Activated T-helper 1 cell treated with anti-CD3 and anti-CD28 coated beads, Interleukin-2, amount 50 U/mL, for 16 hours (primary cell): ENCODE measurements around the gene STC2.
"Not testable (repeated sequence)": the region's sequence is repeated elsewhere in the genome, so short reads cannot be mapped to it uniquely, and the experiment has no call there.

ENCODE experiments used
- DNase-seq, 2 donors: peaks; one replicate each; pipeline ENCODE4 v3.0.0-alpha.2; 2020; ENCODE audit warnings: low read depth in 1 of 2, low spot score in 1 of 2

STC2 gene

DNA sequence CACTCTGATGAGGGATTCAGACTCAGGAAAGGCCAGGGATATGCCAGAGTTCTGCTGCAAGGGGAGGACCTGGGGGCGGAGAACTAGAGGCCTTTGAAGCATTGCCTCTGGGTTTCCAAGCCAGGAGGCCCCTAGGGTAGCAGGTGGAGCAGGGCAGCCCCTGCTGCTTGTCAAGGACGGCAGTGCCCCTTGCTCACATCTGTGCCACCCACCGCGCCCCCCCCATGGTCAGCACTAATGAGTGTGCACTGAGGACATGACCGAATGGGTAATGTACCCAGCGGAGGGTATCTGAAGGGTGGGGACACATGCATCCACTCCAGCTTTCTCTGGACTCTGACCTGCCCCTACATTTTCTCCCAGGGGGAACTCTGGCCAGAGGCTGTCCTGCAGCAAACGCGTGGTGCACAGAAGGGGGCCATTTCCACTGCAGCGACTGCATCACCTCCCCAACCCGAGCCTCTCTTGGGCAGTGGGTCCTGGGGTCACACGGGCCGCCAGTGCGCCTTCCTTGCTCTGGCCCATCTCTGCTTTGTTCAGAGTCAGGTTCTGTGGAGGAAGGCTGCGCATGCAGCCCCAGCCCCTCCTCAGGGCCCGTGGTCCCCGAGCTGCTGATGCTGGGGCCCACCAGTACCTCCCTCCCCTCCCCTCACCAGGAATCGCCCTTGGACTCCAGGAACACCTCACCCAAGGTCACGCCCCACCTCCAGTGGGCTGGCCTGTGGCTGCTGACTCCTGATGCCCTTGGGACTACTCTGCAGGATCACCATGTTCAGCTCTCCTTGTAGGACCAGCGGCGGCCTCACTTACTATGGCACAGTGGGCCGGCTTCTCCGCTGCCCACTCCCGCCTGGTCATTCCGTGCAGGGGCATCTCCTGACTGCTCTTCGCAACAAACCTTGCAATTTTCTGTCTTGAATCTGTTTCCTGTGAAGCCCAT, 31.2 kb downstream of the STC2 start:
- no peak for DNase-seq

DNA sequence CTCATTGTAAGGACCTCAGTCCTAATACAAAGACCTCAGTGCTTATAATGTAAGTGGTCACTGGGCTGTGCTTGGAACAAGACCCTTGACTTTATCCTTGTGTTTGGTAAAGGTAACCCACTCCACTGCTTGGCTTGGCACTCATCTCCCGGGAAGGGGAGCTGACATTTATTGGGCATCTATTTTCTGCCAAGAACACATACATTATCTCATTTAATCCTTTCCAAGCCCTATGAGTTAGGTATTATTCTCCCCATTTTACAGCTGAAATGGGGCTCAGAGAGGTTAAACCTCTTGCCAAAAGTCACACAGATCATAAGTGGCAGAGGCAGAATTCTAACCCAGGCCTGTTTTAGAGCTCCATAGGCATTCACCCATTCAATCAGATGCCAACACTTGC, 32.4 kb downstream of the STC2 start:
- no peak for DNase-seq

DNA sequence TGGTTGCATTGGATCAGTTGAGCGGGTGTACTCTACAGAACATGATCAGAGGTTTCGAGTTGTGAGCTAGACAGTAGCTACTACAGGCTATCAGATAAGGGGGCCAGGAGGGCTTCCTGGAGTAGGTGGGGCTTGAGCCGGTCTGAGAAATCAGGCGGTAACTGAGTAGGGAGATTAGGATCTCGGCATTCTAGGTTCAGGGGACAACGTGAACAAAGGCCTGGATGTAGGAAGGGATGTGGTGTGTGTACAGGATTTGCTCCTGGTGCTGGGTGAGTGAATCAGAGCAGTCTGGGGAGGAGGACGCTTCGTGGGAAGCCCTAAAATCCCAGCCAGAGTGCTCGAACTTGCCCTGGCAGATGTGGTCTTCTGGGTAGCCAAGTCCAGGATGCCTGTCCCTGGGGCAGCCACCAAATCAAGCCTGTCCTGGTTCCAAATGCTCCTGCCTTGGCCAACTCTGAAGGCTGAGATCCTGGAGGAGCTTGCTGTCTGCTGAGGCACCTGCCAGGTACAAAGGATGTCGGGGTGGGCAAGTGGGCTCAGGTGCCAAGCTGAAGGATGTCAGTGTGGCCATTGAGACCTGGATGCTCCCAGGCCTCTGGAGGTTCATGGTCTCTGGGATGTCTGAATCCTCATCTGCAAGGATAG, 33.4 kb downstream of the STC2 start:
- DNase-seq = no peak

DNA sequence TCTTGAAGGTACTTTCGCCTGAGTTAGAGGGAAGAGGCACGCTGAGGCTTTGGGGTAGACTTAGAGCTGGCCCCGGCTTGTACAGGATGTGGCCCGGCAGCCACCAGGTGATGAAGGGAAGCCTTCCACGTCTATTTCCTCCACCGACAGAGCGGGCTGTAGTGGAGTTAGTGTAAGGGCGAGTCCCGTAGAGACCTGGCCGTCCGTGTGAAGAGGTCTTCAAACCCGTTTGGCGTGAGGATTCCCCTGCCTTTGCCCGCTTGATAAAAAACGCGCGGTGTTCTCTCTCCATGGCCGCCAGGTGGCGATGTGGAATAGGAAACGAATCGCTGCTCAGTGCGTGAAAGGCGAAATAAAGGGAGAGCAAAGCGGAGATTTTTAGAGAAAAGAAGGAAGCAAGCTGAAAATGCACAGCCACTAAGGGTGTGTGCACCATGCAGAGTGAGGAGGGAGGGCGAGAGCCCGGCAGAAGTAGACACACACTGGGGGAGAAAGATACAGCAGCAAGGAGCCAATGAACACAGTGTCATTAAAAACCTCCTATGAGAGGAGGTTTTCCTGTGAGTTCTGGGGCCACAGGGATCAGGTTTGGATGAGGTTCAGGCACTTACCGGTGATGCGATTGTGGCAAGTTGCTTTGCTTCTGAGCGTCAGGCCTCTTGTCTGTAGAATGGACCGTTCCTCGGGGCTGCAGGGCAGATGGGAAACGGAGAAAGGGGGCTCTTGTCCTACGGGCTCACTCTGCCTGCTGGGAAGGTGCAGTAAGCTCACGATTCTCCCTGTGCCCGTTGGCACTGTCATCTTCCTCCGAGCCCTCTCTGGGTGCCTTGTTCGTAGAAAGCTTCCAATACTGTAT, 34.2 kb downstream of the STC2 start:
- peak; percentile 35 to 44 for DNase-seq

DNA sequence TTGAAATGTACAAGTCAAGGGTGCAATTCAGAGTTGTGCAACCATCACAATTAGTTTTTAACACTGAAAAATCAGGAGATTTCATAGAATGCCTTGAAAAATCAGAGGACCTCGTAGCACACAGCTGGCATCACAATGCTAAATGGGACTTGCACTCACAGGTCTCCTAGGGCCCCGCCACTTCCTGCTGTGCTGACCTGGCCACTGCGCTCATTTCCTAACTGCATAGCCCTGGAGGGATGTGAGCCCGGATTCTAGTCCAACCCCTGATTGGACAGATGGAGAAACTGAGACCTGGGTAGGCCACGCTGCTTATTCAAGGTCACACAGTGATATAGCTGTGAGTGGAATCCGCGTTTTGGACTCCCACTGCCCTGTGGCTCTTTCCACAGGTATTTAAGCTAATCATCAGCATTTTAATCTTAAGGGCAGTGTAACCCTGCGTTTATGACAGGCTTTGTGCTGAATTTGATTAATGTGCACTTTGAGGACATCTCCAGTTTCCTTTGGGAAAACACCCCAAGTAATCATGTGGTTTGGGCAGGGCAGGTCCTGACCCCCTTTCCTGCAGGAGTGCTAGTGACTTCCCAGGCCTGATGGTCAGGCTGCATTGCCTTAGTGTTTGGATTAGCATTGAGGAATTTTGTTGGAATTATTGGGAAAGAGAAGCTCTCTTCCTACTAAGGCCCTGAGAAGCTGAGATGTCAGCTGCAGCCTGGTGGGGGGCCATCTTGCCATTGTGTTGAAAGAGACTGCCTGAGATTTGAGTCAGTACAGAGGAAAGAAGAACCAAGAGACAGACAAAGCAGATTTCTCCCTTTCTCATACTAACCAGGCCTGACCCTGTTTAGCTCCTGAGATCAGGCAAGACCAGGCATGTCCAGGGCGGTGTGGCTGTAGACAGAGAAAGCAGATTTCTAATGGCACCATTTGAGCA, 36.2 kb downstream of the STC2 start:
- no peak for DNase-seq

DNA sequence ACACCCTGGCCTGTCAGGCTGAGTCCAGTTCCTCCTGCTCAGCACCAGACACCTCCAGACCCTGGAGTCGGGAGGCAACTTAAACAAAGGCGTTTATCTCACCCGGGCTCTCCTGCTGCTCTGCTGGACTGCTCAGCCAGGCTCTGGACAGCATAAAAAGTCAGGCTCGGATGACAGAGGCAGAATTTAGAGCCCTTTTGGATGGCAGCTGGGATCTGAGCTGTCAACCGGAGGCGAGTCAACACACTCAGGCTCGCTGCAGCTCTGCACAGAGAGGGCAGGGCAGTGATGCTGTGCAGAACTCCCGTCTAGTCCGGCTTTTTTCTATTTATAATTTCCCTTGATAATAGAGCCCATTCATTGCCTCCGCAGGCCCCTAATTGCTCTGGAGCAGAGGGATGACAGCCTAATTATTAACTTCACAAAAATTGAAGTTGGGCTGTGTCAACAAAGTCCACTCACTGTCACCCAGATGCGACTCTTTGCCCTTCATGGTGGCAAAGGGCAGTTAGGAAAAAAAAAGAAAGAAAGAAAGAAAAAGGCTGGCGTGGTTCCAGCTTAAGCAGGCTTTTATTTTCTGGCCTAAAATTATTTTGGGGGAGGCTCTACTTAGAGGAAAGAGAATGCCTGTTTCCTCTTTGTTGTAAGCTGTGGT, 37.6 kb downstream of the STC2 start:
- DNase-seq = no peak

DNA sequence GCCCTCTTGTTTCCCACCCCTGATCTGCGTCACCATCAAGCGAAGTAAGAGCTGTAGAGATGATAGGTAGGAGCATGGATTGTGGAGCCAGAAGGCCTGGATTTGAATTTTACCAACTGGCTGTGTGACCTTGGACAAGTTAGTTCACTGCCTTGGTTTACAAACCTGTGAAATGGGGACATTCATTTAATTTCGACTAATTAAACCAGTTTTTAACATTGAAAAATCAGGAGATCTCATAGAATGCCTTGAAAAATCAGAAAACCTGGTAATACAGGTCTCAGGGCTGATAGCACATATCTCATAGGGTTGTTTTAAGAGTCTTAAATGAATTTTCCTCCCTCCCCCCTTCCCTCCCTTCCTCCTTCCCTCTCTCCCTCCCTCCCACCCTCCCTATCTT, 38.8 kb downstream of the STC2 start:
- no peak for DNase-seq

DNA sequence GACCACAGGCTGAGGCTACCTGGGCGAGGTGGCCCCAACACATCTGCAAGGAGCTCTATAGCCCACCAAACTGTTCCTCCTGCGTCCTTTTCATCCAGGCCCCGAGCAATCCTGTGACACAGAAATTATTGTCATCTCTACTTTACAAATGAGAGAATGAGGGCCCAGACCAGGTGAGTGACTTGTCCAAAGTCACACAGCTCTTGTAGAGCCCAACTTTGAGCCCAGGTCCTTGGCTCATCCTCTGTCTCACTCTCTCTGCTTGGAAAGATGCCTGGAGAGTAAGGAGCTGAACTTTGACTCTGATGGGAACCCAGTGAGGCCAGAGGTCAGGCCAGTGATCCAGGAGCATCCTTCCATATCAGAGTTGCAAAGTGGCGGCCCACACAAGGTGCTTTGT, 39.6 kb downstream of the STC2 start:
- no peak for DNase-seq

DNA sequence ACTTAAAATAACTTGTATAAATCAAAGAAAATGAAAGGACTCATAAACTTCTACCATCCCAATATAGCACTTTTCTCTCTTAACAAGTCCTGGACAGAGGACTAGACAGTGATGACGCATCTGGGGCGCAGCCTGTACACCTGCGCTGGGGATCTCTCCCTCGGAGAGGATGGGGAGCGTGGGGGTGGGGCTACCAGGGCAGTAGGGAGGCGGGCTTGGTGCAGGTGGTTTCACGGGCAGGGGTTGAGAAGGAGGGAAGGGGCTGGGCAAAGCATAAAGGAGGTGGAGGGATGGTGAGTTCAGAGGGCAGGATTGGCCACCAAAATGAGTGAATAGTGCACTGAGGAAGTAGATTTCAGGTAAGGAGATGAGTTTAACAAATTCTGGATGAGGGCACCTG, 41.1 kb downstream of the STC2 start:
- no peak for DNase-seq

DNA sequence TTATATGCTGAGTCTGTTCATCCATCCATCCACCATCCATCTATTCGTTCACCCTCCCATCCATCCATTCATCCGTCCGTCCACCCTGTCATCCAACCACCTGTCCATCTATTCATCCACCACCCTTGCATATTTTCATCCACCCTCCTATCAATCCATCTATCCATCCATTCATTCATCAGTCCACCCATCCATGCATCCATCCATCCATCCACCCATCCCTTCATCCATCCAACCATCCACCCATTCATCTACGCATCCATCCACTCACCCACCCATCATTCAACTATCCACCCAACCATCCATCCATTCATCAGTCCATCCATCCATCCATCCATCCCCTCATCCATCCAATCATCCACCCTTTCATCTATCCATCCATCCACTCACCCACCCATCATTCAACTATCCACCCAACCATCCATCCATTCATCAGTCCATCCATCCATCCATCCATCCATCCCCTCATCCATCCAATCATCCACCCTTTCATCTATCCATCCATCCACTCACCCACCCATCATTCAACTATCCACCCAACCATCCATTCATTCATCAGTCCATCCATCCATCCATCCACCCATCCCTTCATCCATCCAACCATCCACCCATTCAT, 43.8 kb downstream of the STC2 start:
- not testable (repeated sequence) for DNase-seq

DNA sequence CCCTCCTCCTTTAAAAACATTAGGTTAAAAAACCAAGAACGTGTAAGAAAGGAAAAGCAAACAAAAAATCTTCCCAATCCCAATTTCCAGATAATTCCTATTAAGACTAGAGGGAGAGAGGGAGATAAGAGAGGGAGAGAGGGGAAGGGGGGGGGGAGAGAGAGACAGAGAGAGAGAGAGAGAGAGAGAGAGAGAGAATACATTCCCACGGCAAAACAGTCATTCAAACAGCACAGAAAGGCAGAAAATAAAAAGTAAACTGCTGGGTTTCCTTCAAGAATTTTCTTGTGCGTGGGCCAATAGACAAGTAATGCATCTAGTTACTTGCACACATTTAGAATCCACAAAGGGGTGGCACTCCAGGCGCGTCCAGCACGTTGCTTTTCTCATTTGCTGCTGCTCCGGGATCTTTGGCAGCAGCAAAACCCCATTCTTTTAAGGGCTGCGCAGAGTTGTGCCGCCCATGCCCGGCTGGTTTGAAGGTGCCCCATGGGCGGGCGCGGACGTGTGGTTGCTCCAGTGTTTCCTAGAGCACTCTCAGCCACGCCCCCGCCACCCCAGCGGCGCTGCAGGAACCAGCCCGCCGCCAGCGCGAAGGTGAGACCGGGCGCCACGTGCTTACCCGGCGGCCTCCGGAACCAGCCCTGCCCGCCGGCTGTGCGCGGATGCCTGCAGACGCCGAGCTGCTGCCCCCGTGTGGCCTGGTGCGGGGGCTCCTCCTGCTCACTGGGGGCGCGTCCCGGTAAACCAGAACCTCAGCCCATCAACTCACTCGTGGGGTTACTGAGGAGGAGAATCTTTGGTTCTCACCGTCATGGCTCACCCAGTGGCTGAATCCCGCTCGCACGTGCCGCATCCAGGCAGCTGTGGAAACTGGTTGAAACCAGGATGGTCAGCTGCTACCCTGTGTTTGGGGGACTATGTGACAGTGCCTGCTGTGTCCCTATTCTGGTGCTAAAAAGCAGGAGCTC, 44.6 kb downstream of the STC2 start:
- peak; percentile 18 to 48 for DNase-seq

DNA sequence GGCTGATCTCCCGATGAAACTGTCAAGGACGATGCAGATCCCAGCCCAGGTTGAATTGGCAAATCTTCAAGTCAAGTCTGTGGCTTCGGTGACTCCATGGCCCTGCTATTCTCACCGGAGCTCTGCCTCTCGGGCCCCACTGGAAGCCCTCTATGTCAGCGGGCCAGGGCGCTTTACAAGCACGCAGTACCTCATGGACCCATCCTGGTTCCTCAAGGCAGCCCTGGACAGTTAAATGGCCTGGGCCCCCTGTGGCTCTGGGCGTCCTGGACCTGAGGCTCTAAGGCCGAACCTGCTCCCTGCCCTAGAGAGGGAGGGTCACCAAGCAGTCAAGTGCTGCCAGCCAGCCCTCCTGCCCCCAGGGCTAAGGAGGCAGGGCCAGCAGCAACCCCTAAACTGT, 45.3 kb downstream of the STC2 start:
- no peak for DNase-seq

DNA sequence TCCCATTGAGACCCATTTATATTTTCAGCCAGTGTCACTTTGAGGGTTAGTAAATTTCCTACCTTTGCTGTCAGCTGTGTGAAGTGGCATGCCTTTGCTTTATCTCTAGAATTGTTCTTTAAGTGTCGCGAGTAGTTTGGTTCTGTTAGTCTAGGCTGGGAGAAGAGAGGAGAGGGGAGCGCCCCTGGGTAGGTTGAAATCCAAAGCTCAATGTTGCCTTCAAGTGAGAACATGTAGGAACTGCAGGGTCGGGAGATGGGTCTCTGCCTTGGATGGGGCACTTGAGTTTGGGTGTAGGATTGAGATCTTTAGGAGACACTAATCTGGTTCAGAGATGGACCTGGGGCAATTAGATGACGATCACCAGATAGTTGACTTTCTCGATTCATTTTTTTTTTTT, 46.3 kb downstream of the STC2 start:
- DNase-seq = no peak

DNA sequence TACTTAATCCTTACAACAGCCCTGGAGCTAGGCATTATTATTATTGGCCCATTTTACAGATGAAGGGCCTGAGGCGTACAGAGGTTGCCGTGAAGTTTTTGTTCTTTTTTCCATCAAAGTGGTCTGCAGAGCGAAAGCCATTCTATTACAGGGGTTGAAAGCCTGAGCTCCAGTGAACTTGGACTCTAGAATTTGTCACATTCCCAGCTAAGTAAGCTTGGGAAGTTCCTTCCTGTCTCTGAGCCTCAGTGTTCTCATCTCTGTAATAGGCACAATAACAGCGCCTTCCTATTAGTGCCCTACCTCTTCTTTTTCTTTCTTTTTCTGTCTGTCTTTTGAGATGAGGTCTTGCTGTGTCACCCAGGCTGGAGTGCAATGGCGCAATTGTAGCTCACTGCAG, 49.0 kb downstream of the STC2 start:
- DNase-seq = no peak

DNA sequence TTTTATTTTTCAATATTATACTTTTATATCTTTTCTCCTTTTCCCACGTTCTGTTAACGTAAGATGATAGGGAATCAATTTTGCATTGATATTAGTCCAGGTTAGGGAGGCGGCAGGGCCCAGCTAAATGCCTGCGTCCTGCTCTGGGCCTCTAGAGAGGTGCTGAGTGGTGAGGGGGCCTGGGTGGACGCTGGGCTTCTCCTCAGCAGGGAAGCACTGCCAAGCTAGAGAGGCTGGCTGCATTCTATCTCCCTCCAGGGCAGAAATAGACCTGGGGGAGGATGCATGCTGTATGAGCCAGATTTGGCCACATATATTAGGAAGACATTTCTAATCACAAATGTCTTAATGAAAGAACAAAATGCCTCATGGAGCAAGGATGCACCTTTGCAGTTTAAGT, 49.6 kb downstream of the STC2 start:
- DNase-seq = no peak

DNA sequence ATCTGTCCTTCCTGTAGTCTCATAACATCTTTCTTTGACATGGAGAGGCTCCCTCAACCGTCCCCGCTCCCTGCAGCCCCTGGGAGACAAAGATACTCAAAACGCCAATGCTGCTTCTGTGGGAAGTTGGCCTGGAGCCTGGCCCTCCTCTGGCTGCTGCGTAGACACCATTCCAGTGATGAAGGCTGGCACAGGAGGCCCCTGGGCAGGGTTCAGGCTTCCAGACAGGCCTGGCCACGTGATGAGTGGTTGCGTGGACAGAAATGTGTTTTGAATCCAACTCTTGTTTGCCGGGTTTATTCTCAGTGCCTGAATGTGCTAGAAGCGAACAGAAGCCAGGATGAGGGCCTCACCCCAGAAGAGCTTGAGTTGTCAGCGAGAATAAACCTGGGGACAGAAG, 50.0 kb downstream of the STC2 start:
- no peak for DNase-seq

DNA sequence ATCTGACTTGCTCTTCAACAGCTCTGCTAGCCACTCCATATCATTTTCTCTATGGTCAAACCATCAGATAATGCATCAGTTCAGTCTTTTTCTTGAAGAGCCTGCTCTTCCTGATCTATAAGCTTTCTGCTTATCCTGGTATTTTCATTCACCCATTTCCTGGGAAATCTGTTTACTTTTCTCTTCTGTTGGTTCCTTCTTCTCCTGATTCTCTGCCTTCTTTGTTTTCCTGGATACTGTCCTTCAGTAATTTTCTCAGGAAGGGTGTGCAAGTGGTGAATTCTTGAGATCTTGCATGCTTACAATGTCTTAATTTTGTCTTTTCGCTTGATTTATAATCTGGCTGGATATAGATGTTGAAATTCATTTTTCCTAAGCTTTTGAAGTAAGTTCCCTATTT, 53.4 kb downstream of the STC2 start:
- DNase-seq = no peak

DNA sequence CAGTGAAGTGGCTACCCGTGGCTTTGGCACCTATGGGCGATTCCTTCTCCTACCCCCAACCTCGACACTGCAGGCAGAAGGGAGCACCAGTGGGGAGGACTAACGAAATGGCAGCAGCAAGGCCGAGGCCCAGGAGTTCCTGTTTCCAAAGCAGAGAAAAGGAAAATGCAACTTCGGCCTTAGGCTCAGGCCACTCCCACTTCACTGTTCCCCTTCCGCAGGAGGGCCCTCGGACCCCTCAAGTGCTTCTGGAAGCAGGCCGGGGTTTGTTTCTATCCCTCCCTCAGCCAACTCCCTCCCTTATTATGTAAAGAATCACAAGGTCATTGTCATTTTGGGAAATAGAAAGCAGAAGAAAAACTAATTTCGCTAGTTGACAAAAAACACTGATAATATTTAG, 56.8 kb downstream of the STC2 start:
- DNase-seq = no peak
